Endothelial cell of umbilical vein (primary cell): ENCODE data around the gene GALK2. TPM values are rescaled to one million over a fixed set of nuclear protein-coding genes. Genes with fewer than 3 reads are reported as not detected.

Experiments
- BruUV-seq: library from RNA; stranded (reverse); fragments of 400-500 nt; replicated peaks from 2 replicates; lab custom pipeline; 2021; lab: Mats Ljungman, UMichigan
- CTCF ChIA-PET: fragments of 300-600, 350-600 bp; sonication (Branson Sonifier 250); formaldehyde crosslinking; loops from one replicate; lab custom pipeline; 2021; ENCODE audit warnings: antibody characterized with exemption, inconsistent platforms; lab: Charles Lee
- POLR2A ChIA-PET: fragments of 300-600, 350-600 bp; sonication (Branson Sonifier 250); formaldehyde crosslinking; loops from one replicate; lab custom pipeline; 2021; ENCODE audit warnings: antibody characterized with exemption, inconsistent platforms; lab: Charles Lee
- DNase-seq: peaks from one replicate; pipeline ENCODE4 v3.0.0-alpha.2; 2011; ENCODE audit warnings: low read depth, low spot score
- FAIRE-seq: peaks from 2 replicates; lab custom pipeline; 2011; peaks lifted over from hg19 to GRCh38; lab: Jason Lieb, UNC
- H2AFZ ChIP-seq: 2 replicates; pipeline ENCODE4 v1.6.0; 2012; ENCODE audit warnings: low read depth, low read length, control low read depth, inconsistent platforms
- H3K27ac ChIP-seq: 2 replicates; pipeline ENCODE4 v1.5.1; 2011; ENCODE audit warnings: low read depth, mild to moderate bottlenecking, control low read depth, low read length, moderate library complexity; ENCODE audit not compliant: insufficient read depth
- H3K27me3 ChIP-seq, 2 experiments: 2 replicates each; pipeline versions ENCODE4 v1.6.0 to v1.6.1; 2011; ENCODE audit warnings: low read length in 2 of 2, mixed read lengths in 1 of 2; ENCODE audit not compliant: control insufficient read depth in 2 of 2, insufficient read depth in 2 of 2
- H3K36me3 ChIP-seq, 2 experiments: 2 replicates in 1 of 2; 3 replicates in 1 of 2; pipeline ENCODE4 v1.5.1; 2011; ENCODE audit warnings: low read length in 2 of 2, mild to moderate bottlenecking in 1 of 2, moderate library complexity in 1 of 2; ENCODE audit not compliant: control insufficient read depth in 2 of 2, insufficient read depth in 2 of 2; ENCODE audit errors: extremely low read depth in 1 of 2
- H3K4me1 ChIP-seq: 3 replicates; pipeline ENCODE4 v1.5.1; 2011; ENCODE audit warnings: mild to moderate bottlenecking, low read length; ENCODE audit not compliant: control insufficient read depth, insufficient read depth; ENCODE audit errors: extremely low read depth
- H3K4me2 ChIP-seq: 2 replicates; pipeline ENCODE4 v1.6.1; 2011; ENCODE audit warnings: low read length, control low read depth, mixed read lengths; ENCODE audit not compliant: insufficient read depth
- H3K4me3 ChIP-seq, 3 experiments: fragments of 200-600 bp in 1 of 3; sonication (generic), shearing (Covaris generic) in 1 of 3; replicated peaks in 1 of 3; 2 replicates each; pipeline ENCODE4 v1.5.1; 2011 to 2016; ENCODE audit warnings: control low read depth in 3 of 3, low read length in 3 of 3, mild to moderate bottlenecking in 2 of 3, inconsistent platforms in 1 of 3, low read depth in 1 of 3, moderate library complexity in 1 of 3; ENCODE audit not compliant: insufficient read depth in 1 of 3
- H3K79me2 ChIP-seq: 2 replicates; pipeline ENCODE4 v1.6.0; 2012; ENCODE audit warnings: low read length, inconsistent platforms; ENCODE audit not compliant: control insufficient read depth, insufficient read depth
- H3K9ac ChIP-seq: replicated peaks from 2 replicates; pipeline ENCODE3; 2011; ENCODE audit warnings: low read length, control low read depth; ENCODE audit not compliant: insufficient read depth; ENCODE audit errors: extremely low read depth
- H3K9me1 ChIP-seq: replicated peaks from 3 replicates; pipeline ENCODE4 v1.6.0; 2011; ENCODE audit warnings: mild to moderate bottlenecking, low read length; ENCODE audit not compliant: control insufficient read depth, insufficient read depth; ENCODE audit errors: extremely low read depth
- H3K9me3 ChIP-seq: replicated peaks from 2 replicates; pipeline ENCODE4 v1.5.1; 2012; ENCODE audit warnings: low read length, inconsistent platforms; ENCODE audit not compliant: control insufficient read depth, insufficient read depth
- H4K20me1 ChIP-seq: replicated peaks from 2 replicates; pipeline ENCODE3; 2011; ENCODE audit warnings: mild to moderate bottlenecking, low read length; ENCODE audit not compliant: control insufficient read depth, insufficient read depth; ENCODE audit errors: extremely low read depth
- CTCF ChIP-seq, 2 donors: IDR thresholded peaks; 1 replicate in 1 of 2; 2 replicates in 1 of 2; pipeline ENCODE4 v1.5.1; 2011; ENCODE audit warnings: low read length in 2 of 2, mild to moderate bottlenecking in 2 of 2, moderate library complexity in 2 of 2, control low read depth in 1 of 2, inconsistent platforms in 1 of 2, low read depth in 1 of 2; ENCODE audit not compliant: insufficient read depth in 1 of 2; ENCODE audit errors: extremely low read depth in 1 of 2
- FOS ChIP-seq: IDR thresholded peaks from 2 replicates; pipeline ENCODE4 v1.6.1; 2011; ENCODE audit warnings: mild to moderate bottlenecking, low read length, moderate library complexity, borderline replicate concordance; ENCODE audit not compliant: insufficient read depth
- GATA2 ChIP-seq: IDR thresholded peaks from 2 replicates; pipeline ENCODE4 v1.7.0; 2011; ENCODE audit warnings: low read depth, mild to moderate bottlenecking, moderate library complexity, mixed read lengths, low read length; ENCODE audit not compliant: insufficient read length, insufficient read depth
- JUN ChIP-seq: IDR thresholded peaks from 2 replicates; pipeline ENCODE4 v1.6.1; 2011; ENCODE audit warnings: borderline replicate concordance, low read depth; ENCODE audit not compliant: insufficient read length, insufficient read depth
- MAX ChIP-seq: IDR thresholded peaks from 2 replicates; pipeline ENCODE4 v1.6.1; 2011; ENCODE audit not compliant: insufficient read depth, insufficient read length
- POLR2A ChIP-seq: IDR thresholded peaks from 2 replicates; pipeline ENCODE4 v1.6.1; 2012; ENCODE audit warnings: low read depth, mild to moderate bottlenecking, control low read depth, low read length
- dilution Hi-C: fragments of 300-500 bp; cut with MboI; formaldehyde crosslinking; loops from one replicate; pipeline ENCODE4 v1.15.0; 2019; ENCODE audit warnings: low sequenced_read_pairs; ENCODE audit not compliant: extremely low pct_ligation_motif_present
- intact Hi-C: fragments of 100-400 bp; cut with micrococcal nuclease; formaldehyde crosslinking; loops from one replicate; pipeline ENCODE4 v1.10.0; 2022
- polyA plus RNA-seq, 4 experiments: library from polyadenylated mRNA; depleted of rRNA in 3 of 4; stranded (reverse) in 3 of 4; unstranded in 1 of 4; fragments of >200 nt; gene quantifications; 2 replicates each; pipeline versions ENCODE4 v1.2.1 to v1.2.3, GENCODE V29; 2011 to 2012; ENCODE audit warnings: missing spikeins in 1 of 4
- total RNA-seq: library from RNA; stranded (reverse); gene quantifications from 2 replicates; pipeline ENCODE4 v1.2.3, GENCODE V29; 2021

The GALK2 gene
- total and polyA plus RNA-seq, 2 donors (not counting 3 experiments of a cell fraction or from before 2014, with no cell fraction given), result 19.9 to 31.3 TPM

GRCh38 chr15:49145651-49146609 lies 24.1 kb upstream of the GALK2 start:
- BruUV-seq, result no TSS peak

More at GRCh38 chr15:49145651-49146609, 24.1 kb upstream of the GALK2 start:
- Histone ChIP-seq H3K4me1 (peaks cover 10% of the 10 kb centered on the region), H3K27me3 (no peaks in the 10 kb centered on the region), H3K9me3 (no peaks in the 10 kb centered on the region), H3K27ac (peak overlapping the region; percentile 31), H3K4me2 (peak overlapping the region; percentile 73), H3K36me3 (peaks cover 12 to 13% of the 10 kb centered on the region in 2 experiments), H3K4me3 (peak overlapping the region in 1 of 3 experiments; percentile 17), H3K9me1 (no peaks in the 10 kb centered on the region), H2AFZ (no peak overlapping the region), H3K79me2 (peaks cover 75% of the 10 kb centered on the region), H4K20me1 (peaks cover 10% of the 10 kb centered on the region), H3K9ac (peak overlapping the region; percentile 20)
- DNase-seq (peak; percentile 90), FAIRE-seq (no peak)
- dilution Hi-C loops, result no loop called here
- TF ChIP-seq MAX (no peak), GATA2 (no peak), FOS (peak; percentile 57), JUN (peak; percentile 16), CTCF (IDR thresholded peaks at IDR 0.05; ENCODE audit: extremely low read depth in 1 of 2, insufficient read depth in 1 of 2, low read depth in 1 of 2, low read length in 2 of 2) (peak; percentile 53 to 59), POLR2A (no peak)
- POLR2A ChIA-PET, result no interaction called here
- intact Hi-C loops, result loop anchor here (1.0 kb wide), 3 partner anchors 100 to 284 kb away; partner anchors contain the start of genes SECISBP2L and SHC4
- CTCF ChIA-PET, result interaction anchor here (0.6 to 5.2 kb wide), 68 partner anchors 9 to 1000 kb away, joined by 3 to 181 read pairs (median 5); partner anchors contain the start of genes CEP152, COPS2, EID1 and FGF7
